Esophagus squamous epithelium (tissue), 4 donors: ENCODE results near the gene THSD7B.

ENCODE experiments used
- POLR2A ChIP-seq, 4 donors: fragments of 450-650 bp; IDR thresholded peaks; one replicate each; pipeline ENCODE4 v1.6.1; 2017; ENCODE audit warnings: antibody characterized with exemption in 4 of 4, mild to moderate bottlenecking in 4 of 4, moderate library complexity in 3 of 4
- TF ChIP-seq, protein P1 (sequence below), 6 experiments: fragments of 450-650 bp in 4 of 6; fragments of 200-600 bp in 2 of 6; sonication (generic) in 2 of 6; IDR thresholded peaks; one replicate each; pipeline ENCODE4 v1.5.1; 2016 to 2019; ENCODE audit warnings: antibody characterized with exemption in 6 of 6, mild to moderate bottlenecking in 4 of 6, moderate library complexity in 4 of 6

DNA sequence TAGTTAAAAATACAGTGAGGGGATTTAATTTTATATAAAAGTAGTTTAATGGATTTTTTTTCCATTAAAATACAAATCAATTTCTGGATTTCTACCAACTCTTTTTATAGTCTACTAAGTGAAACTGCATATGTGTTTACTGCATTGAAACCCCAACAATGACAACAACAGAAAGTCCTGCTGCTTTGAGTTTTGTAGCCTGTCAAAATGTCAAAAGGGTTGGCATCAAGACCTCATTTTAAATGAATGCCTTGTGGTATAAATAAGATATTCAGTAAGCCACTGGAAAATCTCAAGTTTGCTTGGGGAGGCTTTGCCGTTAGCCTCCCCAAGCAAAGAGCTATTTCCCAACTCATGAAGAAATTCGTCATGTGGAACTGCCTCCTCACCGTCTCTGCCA lies 758.6 kb downstream of the THSD7B start:
- TF ChIP-seq, protein P1, sequence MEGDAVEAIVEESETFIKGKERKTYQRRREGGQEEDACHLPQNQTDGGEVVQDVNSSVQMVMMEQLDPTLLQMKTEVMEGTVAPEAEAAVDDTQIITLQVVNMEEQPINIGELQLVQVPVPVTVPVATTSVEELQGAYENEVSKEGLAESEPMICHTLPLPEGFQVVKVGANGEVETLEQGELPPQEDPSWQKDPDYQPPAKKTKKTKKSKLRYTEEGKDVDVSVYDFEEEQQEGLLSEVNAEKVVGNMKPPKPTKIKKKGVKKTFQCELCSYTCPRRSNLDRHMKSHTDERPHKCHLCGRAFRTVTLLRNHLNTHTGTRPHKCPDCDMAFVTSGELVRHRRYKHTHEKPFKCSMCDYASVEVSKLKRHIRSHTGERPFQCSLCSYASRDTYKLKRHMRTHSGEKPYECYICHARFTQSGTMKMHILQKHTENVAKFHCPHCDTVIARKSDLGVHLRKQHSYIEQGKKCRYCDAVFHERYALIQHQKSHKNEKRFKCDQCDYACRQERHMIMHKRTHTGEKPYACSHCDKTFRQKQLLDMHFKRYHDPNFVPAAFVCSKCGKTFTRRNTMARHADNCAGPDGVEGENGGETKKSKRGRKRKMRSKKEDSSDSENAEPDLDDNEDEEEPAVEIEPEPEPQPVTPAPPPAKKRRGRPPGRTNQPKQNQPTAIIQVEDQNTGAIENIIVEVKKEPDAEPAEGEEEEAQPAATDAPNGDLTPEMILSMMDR (IDR thresholded peaks at IDR 0.05) = no peak
- TF ChIP-seq POLR2A (IDR thresholded peaks at IDR 0.05) = no peak
